G401 (cell line): ENCODE measurements around the gene PLD6. TPM values are rescaled to one million over a fixed set of nuclear protein-coding genes. Genes with fewer than 3 reads are reported as not detected.

Experiments used
- DNase-seq: peaks from one replicate; pipeline ENCODE4 v3.0.0-alpha.2; 2015; ENCODE audit warnings: low spot score
- in situ Hi-C: cut with HindIII; loops from 2 replicates; pipeline ENCODE4 v1.10.0; 2016; ENCODE audit warnings: low sequenced_read_pairs, mixed read lengths
- total RNA-seq: library from RNA; depleted of rRNA; stranded (reverse); fragments of >200 nt; shearing (Covaris generic); gene quantifications from 2 replicates; pipeline ENCODE4 v1.2.3, GENCODE V29; 2014

PLD6 gene
- total RNA-seq, 1 experiment from 2014 or later: 16.2 TPM

- no peak for DNase-seq
- in situ Hi-C loops: no loop called here
Observed at GRCh38 chr17:17181666-17182597, 24.2 kb downstream of the PLD6 start.

- in situ Hi-C loops: no loop called here
Observed at GRCh38 chr17:17180741-17181525, 25.2 kb downstream of the PLD6 start.

GRCh38 chr17:17180141-17180603 is 26.0 kb downstream of the PLD6 start:
- peak; percentile 93 for DNase-seq
- in situ Hi-C loops: no loop called here

More at GRCh38 chr17:17180741-17181525, 25.2 kb downstream of the PLD6 start:
- no peak for DNase-seq

- DNase-seq: no peak
- in situ Hi-C loops: no loop called here
Observed at GRCh38 chr17:17179371-17179827, 26.7 kb downstream of the PLD6 start.

GRCh38 chr17:17177176-17177575 is 29.0 kb downstream of the PLD6 start:
- no peak for DNase-seq
- in situ Hi-C loops: no loop called here

DNA sequence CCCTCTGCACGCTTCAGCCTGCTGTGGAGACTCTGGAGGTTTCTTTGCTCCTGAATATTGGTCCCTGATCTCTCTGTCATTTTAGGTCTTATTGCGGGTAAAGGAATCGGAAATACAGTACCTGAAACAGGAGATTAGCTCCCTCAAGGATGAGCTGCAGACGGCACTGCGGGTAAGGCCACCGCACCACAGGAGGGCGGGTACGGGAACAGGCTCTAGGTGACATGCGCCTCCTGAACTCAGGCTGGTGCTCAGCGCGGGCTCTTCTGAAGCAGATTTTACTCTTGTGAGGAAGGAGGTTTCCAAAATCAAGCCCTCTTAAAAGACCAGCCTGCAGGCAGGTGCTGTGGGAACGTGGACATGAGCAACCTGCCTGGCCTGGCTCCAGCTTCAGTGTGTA is 29.8 kb downstream of the PLD6 start:
- no peak for DNase-seq

DNA sequence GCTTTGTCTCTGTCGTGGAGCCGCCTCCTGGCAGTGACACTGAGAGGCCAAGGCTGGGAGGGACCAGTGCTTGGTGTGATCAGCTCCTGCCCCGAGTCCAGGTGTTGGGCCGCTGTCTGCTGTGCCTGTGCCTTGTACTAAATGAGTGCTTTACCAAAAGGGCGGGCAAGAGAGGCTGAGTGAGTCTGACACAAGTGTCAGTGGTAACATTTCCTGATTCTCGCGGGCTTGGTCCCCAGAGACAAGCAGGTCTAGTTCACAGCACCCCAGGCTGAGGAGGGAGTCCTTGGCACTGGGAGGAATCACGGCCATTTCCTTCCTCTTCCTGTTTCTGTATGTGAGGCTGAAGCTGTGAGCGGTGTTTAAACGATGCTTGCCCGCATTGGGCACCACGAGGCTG is 30.2 kb downstream of the PLD6 start:
- no peak for DNase-seq
- in situ Hi-C loops: no loop called here

More for the DNA sequence above, 29.8 kb downstream of the PLD6 start:
- in situ Hi-C loops: no loop called here

DNA sequence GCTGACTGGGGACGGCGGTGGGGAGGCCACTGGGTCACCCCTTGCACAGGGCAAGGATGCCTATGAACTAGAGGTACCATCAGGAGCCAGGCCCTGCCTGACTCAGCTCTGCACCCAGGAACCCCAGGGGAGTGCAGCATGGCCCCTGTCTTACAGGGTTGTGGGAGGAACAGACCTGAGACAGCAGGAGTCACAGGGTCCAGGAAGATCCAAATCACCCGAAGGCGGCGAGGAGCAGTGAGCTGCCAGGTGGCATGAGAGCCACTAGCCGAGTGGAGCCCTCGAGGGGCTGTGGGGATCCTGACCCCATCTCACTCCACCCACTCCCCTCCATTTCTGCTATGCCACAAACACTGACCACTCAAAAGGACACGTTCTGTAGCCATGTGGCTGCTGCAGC is 30.8 kb downstream of the PLD6 start:
- DNase-seq: no peak
- in situ Hi-C loops: no loop called here

DNA sequence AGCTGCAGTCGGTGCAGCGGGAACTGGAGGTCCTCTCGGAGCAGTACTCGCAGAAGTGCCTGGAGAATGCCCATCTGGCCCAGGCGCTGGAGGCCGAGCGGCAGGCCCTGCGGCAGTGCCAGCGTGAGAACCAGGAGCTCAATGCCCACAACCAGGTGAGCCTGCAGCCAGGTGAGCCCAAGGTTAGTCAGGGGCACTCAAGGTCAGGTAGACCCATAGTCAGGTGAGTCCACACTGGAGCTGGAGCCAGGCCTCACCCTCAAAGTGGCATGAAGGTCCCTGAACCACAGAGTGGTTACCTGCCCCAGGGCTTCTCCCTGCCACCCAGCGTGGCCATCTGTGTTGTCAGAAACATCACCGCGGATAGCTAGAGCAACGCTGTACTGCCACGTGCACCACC is 32.2 kb downstream of the PLD6 start:
- in situ Hi-C loops: no loop called here
- DNase-seq: no peak

- no peak for DNase-seq
- in situ Hi-C loops: no loop called here
Observed at GRCh38 chr17:17172990-17173389, 33.1 kb downstream of the PLD6 start.

GRCh38 chr17:17172001-17172939 is 33.9 kb downstream of the PLD6 start:
- in situ Hi-C loops: no loop called here
- DNase-seq: no peak

- in situ Hi-C loops: no loop called here
- no peak for DNase-seq
Observed at GRCh38 chr17:17171186-17171585, 34.9 kb downstream of the PLD6 start.

DNA sequence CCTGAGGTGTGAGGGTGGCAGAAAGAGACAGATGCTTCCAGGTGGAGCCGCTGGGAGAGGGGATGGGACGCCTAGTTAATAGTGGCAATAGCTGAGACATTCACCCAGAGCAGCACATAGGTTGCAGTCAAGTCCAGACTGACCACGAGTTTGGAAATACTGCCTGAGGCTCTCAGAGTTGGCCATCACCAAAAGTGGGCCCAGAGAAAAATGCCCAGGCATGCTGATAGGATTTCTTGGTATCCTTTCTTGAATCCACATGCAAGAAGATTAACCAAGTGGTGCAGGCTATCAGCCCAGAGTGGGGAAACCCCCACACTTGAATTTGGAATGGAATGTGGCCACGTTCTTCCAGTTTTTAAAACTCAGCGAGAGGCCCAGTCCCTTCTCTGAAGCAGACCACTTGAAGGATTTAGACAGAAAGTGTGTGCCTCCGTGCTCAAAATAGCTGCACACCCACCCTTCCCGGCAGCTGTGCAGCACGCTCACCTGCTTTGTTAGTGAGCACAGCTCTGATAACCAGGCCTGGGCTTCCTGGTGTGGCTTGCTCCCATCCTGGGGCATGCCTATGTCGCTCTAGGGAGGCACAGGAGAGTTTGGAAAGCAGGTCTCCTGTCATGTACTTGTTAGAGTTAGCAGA is 35.7 kb downstream of the PLD6 start:
- DNase-seq: no peak
- in situ Hi-C loops: no loop called here

GRCh38 chr17:17169396-17169795 is 36.7 kb downstream of the PLD6 start:
- in situ Hi-C loops: no loop called here
- no peak for DNase-seq

- in situ Hi-C loops: no loop called here
- DNase-seq: no peak
Observed at GRCh38 chr17:17168401-17168800, 37.7 kb downstream of the PLD6 start.

GRCh38 chr17:17167986-17168385 is 38.1 kb downstream of the PLD6 start:
- no peak for DNase-seq
- in situ Hi-C loops: no loop called here

GRCh38 chr17:17167356-17167755 is 38.8 kb downstream of the PLD6 start:
- in situ Hi-C loops: no loop called here
- DNase-seq: peak; percentile 27

GRCh38 chr17:17166446-17166845 is 39.7 kb downstream of the PLD6 start:
- DNase-seq: no peak
- in situ Hi-C loops: no loop called here
